HG02885 (cell line): ENCODE measurements around the gene CREBBP.

Experiments used
- ATAC-seq: cut with Tn5 transposase; IDR thresholded peaks from one replicate; pipeline ENCODE4 v1.9.1; 2021; ENCODE audit warnings: mild to moderate bottlenecking; ENCODE audit not compliant: unreplicated experiment, poor library complexity

The CREBBP gene

DNA sequence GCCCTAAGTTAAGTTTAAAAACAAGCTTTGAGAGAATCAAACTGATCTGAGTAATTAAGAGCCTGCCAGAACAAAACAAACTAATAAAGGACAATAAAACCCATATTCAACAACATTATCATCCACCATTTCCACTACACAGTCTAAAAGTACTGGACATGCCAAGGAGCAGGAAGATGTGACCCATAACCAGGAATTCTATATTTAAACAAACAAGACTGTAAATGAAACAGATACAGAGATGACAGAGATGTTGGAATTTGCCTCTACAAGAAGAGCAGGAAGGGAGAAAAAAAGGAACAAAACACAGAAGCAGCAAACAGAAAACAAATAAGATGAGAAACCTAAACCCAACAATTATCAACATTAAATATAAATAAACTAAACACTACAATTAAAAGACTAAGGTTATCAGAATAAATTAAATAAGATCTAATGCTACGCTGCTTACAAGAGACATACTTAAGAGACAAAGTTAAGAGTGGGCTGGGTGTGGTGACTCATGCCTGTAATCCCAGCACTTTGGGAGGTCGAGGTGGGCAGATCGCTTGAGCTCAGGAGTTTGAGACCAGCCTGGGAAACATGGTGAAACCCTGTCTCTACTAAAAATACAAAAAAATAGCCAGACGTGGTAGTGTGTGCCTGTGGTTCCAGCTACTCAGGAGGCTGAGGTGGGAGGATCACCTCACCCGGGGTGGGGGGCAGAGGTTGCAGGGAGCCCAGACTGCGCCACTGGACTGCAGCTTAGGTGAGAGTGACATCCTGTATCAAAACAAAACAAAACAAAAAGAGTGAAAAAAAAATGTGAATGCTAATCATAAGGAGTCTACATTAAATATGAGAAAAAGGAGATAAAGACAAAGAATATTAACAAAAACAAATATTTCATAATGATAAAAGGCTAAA is 50.6 kb downstream of the CREBBP start:
- no peak for ATAC-seq

DNA sequence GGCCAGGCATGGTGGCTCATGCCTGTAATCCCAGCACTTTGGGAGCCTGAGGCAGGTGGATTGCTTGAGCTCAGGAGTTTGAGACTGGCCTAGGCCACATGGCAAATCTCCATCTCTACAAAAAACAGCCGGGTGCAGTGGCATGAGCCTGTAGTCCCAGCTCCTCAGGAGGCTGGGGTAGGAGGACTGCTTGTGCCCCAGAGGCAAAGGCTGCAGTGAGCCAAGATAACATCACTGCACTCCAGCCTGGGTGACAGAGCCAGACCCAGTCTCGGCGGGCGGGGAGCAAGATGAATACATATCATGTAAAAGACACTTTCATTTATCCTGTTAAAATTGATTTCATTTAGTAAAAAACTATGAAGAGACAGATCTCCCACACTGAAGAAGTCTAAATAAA is 54.6 kb downstream of the CREBBP start:
- no peak for ATAC-seq

DNA sequence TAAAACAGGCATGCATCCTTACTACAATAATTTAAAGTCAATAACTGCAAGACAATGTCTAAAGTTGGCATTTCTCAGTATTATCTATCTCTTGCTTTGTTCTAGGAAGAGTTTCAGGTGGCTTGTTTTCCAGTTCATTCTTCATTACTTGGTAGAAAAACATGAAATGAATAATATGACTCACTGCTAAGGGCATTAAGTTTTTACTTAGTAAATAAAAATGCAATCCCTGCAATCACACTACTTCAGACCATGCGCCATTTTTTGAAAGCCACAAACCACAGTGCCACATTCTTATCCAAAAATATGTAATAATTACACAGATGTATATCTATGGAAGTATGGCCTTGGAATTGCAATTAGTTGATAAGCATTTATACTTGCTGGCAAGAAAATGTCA is 55.4 kb downstream of the CREBBP start:
- no peak for ATAC-seq

DNA sequence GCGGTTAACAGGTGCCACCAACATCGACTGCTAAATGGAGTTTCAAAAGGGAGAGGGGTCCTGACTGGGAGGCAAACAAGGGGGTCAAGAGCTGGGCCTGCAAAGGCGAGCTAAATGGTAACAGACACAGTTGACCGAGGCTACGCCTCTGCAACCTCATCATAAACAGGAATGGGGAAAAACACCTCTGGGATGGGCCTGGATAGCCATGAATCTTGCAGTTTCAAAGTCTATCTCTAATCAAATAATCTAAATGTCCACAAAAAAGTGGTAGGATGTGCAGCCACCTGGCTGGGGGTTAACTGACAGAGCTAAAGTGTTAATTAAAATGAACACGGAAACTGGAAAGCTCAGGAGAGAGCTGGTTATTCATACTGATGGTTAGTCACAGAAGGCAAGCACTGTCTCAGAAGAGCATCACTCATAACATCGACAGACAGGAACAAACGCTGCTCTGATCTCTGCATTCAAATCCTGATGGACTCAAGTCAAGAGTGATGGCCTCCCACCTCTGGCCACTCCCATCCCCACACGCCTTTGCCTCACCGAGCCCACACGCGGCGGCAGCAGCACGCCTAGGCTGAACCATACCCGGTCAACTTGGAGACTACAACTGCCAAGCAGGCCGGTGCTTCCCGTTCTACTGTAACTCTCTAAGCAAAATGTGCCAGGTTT is 56.3 kb downstream of the CREBBP start:
- no peak for ATAC-seq

DNA sequence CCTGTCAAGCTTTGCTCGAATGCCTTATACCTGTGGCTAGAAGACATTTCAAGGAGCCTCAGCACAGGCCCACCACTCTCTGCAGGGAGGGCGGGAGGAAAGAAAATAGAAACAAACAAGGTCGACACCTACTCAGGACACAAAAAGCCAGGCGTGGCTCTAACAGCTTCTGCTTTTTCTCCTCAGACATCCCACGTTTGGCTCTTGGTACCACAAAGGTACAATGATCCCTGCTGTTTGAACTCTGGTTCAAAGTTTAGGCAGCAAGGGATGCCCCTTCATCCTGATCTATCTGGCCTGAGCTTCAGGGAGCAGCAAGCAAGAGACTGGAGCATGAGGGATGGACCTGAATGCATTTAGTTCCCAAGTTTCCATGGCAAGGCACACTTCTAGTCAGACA is 57.1 kb downstream of the CREBBP start:
- ATAC-seq: no peak

DNA sequence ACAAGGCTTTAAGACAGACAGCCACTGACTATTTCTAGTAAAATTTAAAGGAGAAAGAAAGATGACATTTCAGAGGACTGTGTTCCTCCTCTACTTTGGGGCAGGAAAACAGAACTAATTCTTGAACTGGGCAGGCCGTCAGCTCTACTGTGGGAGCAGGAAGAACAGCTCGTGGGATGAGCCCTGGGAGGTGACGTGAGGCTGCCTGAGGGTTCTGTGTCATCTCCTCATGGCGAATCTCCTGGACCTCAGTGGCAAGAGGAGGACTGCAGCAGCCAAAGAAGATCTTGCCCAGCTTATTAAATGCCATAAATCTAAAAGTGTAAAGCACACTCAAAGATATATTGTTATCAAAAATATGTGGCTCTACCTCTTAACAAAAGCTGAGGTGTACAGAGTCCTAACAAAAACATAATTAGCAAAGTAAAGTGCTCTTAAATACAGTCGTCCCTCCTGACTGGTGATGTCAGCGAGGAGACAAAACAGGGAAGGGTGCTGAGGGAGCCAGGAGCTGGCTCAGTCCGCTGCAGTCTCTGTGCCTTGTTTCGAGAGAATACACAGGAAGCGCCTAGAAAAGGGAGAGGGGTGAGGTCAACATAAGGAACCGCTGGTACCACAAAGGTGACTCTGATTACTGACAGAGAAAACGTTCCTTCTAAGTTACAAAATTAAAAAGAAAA is 58.0 kb downstream of the CREBBP start:
- ATAC-seq: no peak

DNA sequence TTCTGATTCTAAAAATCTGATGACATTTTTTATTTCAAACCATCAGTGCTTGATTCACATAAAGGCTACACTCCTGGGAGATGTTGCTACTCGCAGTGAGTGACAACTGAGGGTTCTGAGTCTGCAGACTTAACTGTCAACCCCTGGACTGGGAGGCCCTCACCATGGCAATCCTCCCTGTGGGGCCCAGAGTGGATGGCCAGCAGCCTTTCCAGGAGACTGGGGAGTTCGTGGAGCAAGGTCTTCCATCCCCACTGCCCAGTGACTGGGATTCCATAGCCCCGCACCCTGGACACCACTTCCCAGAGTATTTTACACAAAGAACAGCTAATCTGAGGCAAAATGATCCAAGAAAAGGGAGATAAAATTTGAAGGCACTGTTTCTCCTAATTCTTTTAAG is 59.3 kb downstream of the CREBBP start:
- no peak for ATAC-seq

DNA sequence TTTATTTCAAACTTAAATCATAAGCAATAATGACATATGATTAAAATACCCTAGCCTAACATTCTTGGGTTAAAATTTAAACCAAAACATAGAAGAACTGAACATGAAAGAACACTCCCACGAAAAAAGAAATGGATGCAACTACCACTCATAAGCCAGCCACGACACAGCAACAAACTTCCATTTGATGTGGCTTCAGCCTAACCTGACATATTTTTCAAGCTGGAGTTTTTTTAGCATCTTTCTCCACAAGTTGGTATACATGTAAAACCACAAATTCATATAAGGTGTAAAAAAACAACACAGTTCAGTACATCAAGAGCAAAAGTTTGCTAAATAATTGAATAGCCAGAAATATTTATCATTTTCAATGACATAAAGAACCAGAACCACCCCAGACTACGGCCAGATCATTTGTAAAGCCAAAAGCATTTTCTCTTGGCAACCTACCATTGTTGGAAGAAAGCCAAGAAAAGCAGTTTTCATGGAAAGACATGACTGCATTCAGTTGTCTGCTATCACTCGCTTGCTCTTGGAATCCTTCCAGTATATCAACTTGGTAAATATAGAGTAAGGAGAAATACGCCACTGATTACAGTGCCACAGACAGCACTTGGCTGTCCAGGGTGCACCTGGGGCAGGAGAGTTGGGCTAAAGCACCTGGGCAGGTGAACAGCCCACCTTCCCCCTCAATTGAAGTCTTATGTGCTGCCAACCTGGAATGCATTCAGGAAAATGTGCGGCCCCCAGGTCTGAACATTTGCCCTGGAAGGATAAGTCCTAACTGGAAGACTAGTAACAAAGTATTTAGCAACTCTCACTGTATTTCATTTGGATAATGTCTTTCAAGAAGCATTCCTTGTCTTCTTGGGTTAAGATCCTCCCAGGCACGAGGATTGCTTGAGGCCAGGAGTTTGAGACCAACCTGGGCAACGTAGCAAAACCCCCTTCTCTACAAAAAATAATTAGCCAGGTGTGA is 60.5 kb downstream of the CREBBP start:
- ATAC-seq: no peak

DNA sequence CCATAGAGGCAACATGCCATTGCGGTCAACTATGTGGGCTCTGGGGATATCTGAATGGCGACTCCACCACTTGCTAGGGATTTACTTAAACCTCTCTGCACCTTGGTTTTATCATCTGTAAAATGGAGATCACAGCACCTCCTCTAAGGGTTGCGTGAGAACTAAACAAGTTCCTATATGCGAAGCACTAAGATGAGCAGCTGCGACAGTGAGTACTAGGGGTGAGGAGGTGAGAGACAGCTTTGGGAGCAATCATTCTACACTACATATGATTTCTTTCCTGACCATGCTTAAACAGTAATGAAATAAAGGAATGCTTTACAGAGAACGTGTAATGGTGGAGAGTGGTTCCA is 61.4 kb downstream of the CREBBP start:
- no peak for ATAC-seq

DNA sequence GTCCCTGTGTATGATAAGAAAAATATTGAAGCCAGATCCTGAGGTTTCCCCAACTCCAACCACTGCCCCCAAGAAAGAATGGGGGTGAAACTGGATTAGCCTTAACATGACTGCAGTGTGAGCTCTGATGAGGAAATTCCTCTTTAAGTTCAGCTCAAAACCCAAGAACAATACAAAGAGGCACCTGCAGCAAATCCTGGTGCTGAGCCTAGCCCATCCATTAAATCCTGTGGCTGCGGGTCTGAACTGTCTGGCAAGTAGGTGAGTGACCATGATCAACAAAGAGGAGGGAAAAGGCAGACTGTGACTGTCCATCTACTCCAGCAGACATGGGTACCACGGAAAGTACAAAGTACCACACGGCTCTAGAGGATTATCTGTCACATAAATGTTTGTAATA is 64.2 kb downstream of the CREBBP start:
- ATAC-seq: no peak

DNA sequence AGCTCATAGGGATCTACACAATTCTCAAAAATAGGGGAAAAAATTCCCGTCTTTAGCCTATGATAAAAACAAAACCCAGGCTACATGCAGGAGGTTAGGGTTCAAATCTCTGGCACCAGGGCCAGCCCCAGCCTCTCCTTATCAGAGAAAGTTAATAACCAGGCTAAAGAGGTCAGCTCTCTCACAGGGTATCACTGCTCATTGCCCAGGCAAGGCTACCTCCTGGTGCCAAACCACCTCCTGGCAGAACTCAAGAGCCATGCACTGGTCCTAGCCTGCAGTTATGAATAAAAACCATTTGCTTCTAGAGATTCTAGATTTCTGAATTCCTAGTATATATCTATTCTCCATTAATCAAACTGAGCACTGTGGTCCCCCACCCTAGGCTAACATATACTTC is 65.8 kb downstream of the CREBBP start:
- no peak for ATAC-seq

DNA sequence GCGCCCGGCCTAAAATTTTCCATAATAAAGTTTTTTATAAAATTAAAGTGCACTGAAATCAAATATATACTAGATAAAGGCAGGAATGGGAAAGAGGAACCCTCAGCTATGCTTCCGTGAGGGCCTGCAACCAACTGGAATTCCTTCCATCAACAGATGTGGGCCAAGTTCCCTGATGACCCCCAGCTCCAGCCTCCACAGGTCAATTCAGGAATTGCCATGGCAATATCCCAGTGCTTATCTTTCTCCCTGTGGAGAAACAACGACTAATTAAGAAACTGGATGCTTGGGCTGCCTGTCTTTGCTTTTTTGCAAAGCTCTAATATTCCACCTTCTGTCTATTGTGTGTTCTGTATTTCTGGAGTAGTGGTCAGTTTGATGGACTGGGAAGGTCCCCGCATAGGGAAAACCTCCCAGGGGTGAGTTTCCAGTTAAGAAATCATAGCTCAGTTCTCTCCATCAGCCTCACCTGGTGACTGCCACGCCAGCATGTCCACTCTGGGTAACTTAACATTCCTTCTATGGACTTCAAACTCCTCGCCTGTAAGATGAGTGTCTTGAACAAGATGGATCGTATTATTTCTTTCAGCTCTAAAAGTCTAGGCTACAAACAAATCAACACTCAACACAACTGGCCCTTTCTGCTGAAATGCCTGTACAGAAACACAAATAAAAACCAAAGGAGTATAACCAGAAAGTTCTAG is 67.9 kb downstream of the CREBBP start:
- no peak for ATAC-seq

DNA sequence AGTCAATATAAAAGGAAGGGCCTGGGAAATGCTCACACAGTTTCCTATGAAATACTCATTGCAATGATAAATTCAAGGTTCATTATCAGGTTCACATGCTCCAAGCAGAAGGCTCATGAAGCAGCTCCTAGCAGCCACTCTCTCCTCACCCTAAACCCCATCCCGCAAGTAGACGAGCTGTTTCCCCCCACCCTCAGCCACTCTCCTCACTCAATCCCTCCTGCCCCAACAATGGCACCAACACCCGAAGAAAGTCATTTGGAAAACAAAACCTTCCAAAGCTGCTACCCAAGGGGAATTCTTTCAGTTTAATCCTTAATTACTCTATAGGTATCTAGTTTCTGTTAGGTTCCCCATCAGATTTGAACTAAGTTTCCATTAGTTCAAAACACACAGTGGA is 69.7 kb downstream of the CREBBP start:
- ATAC-seq: no peak

DNA sequence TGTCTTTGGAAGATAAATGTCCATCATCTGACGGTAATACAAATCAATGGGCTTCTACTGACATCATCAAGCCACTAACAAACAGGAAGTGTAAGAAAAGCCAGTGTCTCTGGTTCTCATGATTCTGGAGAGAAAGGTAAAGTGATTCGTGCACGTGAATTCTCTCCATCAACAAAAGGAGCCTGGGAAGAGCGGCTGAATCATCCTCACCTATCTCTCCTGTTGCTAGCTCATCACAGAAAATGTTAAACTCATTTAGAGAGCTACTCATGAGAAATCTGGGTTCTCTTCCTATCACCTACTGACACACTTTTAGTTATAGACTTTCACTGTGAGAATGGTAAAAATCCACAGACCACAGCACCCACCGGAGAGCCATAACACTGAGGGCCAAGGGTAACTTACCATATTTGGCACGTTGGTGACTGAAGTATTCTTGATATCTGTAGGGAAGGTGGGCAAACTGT is 70.3 kb downstream of the CREBBP start:
- no peak for ATAC-seq

DNA sequence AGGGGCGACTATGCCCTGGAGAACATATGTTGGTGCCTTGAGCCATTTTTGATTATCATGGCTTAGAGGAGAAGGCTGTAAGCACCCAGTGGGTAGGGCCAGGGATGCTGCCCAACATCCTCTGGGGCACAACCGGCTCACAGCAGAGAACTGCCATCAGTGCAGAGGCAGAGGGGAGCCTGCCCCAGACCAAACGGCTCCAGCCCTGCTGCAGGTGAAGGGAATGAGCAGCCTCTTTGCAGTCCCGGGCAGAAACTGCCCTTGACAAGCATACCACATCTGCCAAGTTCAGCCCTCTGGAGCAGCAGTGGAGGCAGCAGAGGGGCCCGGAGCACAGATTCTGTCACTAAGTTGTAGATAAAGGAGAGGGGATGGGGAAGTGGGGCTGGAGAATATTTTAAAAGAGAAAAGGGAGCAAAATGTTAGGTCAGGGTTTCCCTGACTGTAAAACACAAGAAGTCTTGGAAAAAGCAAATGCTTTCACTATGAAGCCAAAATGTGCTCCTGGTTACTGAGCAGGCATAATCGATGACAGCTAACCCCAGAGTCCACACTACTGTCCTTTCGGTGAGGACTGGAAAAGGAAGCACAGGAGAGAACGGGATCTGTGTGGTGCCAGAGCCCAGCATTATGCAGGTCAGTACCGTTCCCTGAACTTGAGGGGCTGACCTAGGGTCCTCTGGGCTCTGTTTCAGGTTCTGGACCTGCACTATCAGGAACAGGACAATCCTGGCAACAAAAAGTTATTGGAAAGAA is 72.0 kb downstream of the CREBBP start:
- ATAC-seq: no peak

DNA sequence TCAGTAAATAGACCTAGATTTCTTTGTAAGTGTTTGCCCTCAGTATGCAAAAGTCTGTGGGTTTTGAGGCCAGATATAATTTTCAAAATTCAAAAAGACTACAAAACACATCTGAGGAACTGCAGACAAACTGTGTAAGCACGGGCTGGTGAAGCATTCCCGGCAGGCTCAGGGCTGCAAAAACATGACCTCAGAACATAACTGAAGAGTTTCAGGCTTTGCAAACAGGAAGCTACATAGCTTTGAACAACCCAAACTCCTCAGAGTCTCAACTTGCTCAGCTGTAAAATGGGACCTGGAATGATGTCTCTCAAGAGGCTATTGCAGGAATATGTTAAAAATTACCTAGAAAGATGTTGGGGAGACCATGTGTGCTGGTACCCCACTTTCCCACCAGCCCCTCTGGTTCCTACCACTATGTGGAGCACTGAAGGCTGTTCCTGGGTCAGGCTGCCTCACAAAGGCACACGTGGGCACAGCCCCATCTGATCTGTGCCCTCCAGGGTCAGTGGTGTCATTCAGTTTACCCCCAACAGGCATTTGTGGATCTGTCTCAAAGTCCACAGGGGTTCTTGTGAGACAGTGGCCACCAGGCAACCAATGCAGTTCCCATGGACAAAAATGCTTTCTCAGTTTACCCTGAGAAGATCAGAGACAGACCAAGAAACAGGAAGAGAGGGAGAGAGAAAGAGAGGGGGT is 72.9 kb downstream of the CREBBP start:
- no peak for ATAC-seq

DNA sequence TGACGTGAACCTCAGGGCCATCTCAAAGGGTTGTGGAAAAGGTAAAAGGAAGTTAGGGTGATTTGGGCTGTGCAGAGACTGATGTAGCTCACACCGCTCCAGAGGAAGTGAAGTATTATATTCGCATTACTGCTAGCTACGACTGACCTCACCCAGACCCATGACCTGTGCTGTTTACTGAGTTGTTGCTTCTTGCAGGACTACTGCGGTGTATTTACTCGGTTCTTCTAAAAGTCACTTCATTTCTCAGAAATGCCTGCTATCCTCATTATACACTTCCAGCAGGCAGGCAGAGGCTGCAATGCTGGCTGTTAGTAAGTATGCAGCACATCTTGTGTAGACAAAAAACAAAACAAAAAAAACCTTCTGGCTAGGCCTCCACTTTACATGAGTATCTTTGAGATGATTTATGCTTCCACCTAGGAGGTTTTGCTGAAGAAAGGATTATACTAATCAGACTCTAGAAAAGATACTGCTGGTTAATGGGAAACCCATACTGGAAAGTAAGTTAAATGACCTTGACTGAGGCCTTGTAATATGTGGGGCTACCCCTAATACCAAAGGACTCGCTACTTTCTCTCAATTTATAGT is 76.0 kb downstream of the CREBBP start:
- ATAC-seq: no peak
